ENCODE measurements around the gene YAF2. TPM values are rescaled to one million over a fixed set of nuclear protein-coding genes. Genes with fewer than 3 reads are reported as not detected.
"Not testable (repeated sequence)": the region's sequence is repeated elsewhere in the genome, so short reads cannot be mapped to it uniquely, and the experiment has no call there.

The YAF2 gene
- total RNA-seq, 1 experiment from 2014 or later, result 27.6 TPM

GRCh38 chr12:42224501-42224900, 13.5 kb downstream of the YAF2 start:
- intact Hi-C loops (cut with micrococcal nuclease; ENCODE audit: unreplicated experiment); CTCF ChIA-PET; BruUV-seq (replicated peaks): not testable (repeated sequence)

GRCh38 chr12:42222724-42223123, 15.3 kb downstream of the YAF2 start:
- H3K4me1 ChIP-seq (ENCODE audit: control insufficient read depth, insufficient read depth, low read length), result peaks cover 4% of the 10 kb centered on the region; the same call in 1 of the 2 replicates
- no peak overlapping the region for H3K27ac ChIP-seq (ENCODE audit: low read length)
- CTCF ChIA-PET, result no interaction called here
- no peak for TF ChIP-seq SIN3A (IDR thresholded peaks at IDR 0.05; ENCODE audit: borderline replicate concordance, insufficient read depth, low read depth, low read length)
- TF ChIP-seq TCF7L2 (IDR thresholded peaks at IDR 0.05; ENCODE audit: low read depth, low read length), result no peak
- TF ChIP-seq REST (IDR thresholded peaks at IDR 0.05; ENCODE audit: insufficient read depth in 1 of 2, low read depth in 2 of 2, low read length in 1 of 2), result no peak
- no peak for TF ChIP-seq CTCF (IDR thresholded peaks at IDR 0.05)
- no peak for TF ChIP-seq POLR2AphosphoS5 (IDR thresholded peaks at IDR 0.05; ENCODE audit: low read depth, low read length)
- DNase-seq (ENCODE audit: low read depth, low spot score) (no peak), ATAC-seq (no peak)
- in situ Hi-C loops (cut with HindIII; ENCODE audit: low pct_unique_long_range_greater_than_20kb, low sequenced_read_pairs), result no loop called here
- intact Hi-C loops (cut with micrococcal nuclease; ENCODE audit: unreplicated experiment), result no loop called here
- H3K27me3 ChIP-seq (ENCODE audit: control insufficient read depth, insufficient read depth, low read length), result no peaks in the 10 kb centered on the region
- POLR2A ChIA-PET, result no interaction called here
- H3K9me3 ChIP-seq (ENCODE audit: control insufficient read depth, insufficient read depth, low read depth, low read length), result no peaks in the 10 kb centered on the region
- H3K36me3 ChIP-seq (ENCODE audit: control insufficient read depth, insufficient read depth, low read length), result no peaks in the 10 kb centered on the region
- no TSS peak for BruUV-seq (replicated peaks)
- H3K4me3 ChIP-seq (ENCODE audit: low read depth in 2 of 2, low read length in 2 of 2), result no peak overlapping the region

More at GRCh38 chr12:42224501-42224900, 13.5 kb downstream of the YAF2 start:
- H3K9me3 ChIP-seq (ENCODE audit: control insufficient read depth, insufficient read depth, low read depth, low read length); H3K4me1 ChIP-seq (ENCODE audit: control insufficient read depth, insufficient read depth, low read length); H3K4me3 ChIP-seq (ENCODE audit: low read depth in 2 of 2, low read length in 2 of 2); DNase-seq (ENCODE audit: low read depth, low spot score); ATAC-seq; H3K27ac ChIP-seq (ENCODE audit: low read length); H3K36me3 ChIP-seq (ENCODE audit: control insufficient read depth, insufficient read depth, low read length); POLR2A ChIA-PET; H3K27me3 ChIP-seq (ENCODE audit: control insufficient read depth, insufficient read depth, low read length); in situ Hi-C loops (cut with HindIII; ENCODE audit: low pct_unique_long_range_greater_than_20kb, low sequenced_read_pairs): not testable (repeated sequence)

GRCh38 chr12:42221726-42222125, 16.3 kb downstream of the YAF2 start:
- ChIA-PET POLR2A (no interaction called here), CTCF (no interaction called here)
- TF ChIP-seq CTCF (IDR thresholded peaks at IDR 0.05) (no peak), REST (IDR thresholded peaks at IDR 0.05; ENCODE audit: insufficient read depth in 1 of 2, low read depth in 2 of 2, low read length in 1 of 2) (no peak), POLR2AphosphoS5 (IDR thresholded peaks at IDR 0.05; ENCODE audit: low read depth, low read length) (no peak), SIN3A (IDR thresholded peaks at IDR 0.05; ENCODE audit: borderline replicate concordance, insufficient read depth, low read depth, low read length) (no peak), TCF7L2 (IDR thresholded peaks at IDR 0.05; ENCODE audit: low read depth, low read length) (no peak)
- no peak for DNase-seq (ENCODE audit: low read depth, low spot score)
- Histone ChIP-seq H3K27ac (ENCODE audit: low read length) (no peak overlapping the region), H3K4me1 (ENCODE audit: control insufficient read depth, insufficient read depth, low read length) (peaks cover 7% of the 10 kb centered on the region; the same call in 1 of the 2 replicates), H3K9me3 (ENCODE audit: control insufficient read depth, insufficient read depth, low read depth, low read length) (no peaks in the 10 kb centered on the region), H3K36me3 (ENCODE audit: control insufficient read depth, insufficient read depth, low read length) (no peaks in the 10 kb centered on the region), H3K27me3 (ENCODE audit: control insufficient read depth, insufficient read depth, low read length) (no peaks in the 10 kb centered on the region), H3K4me3 (ENCODE audit: low read depth in 2 of 2, low read length in 2 of 2) (no peak overlapping the region)
- BruUV-seq (replicated peaks), result no TSS peak
- ATAC-seq, result no peak
- intact Hi-C loops (cut with micrococcal nuclease; ENCODE audit: unreplicated experiment) (no loop called here), in situ Hi-C loops (cut with HindIII; ENCODE audit: low pct_unique_long_range_greater_than_20kb, low sequenced_read_pairs) (no loop called here)

All from Panc1 (cell line).